OCI-LY1 (cell line): ENCODE measurements around the gene ELL2.

ENCODE experiments used
- H2AFZ ChIP-seq: fragments of 200-600 bp; sonication (generic), shearing (Covaris generic); 2 replicates; pipeline ENCODE4 v1.6.0; 2014; ENCODE audit warnings: antibody characterized with exemption, mild to moderate bottlenecking, low read length
- H3F3A ChIP-seq: fragments of 200-600 bp; sonication (generic), shearing (Covaris generic); 2 replicates; pipeline ENCODE4 v1.6.0; 2014; ENCODE audit warnings: mild to moderate bottlenecking, antibody characterized with exemption, low read length, moderate library complexity; ENCODE audit not compliant: insufficient read depth
- H3K27ac ChIP-seq: fragments of 200-600 bp; sonication (generic); 2 replicates; pipeline ENCODE4 v1.5.1; 2014; ENCODE audit warnings: low read length, mixed run types, mild to moderate bottlenecking, low read depth; ENCODE audit not compliant: poor library complexity, severe bottlenecking
- H3K27me3 ChIP-seq: fragments of 200-600 bp; sonication (generic); 2 replicates; pipeline ENCODE4 v1.6.0; 2014; ENCODE audit warnings: antibody characterized with exemption, mild to moderate bottlenecking, low read length, moderate library complexity; ENCODE audit not compliant: insufficient read depth
- H3K36me3 ChIP-seq: fragments of 200-600 bp; sonication (generic); 2 replicates; pipeline ENCODE4 v1.6.1; 2014; ENCODE audit warnings: mild to moderate bottlenecking, antibody characterized with exemption, low read length, moderate library complexity, mixed read lengths; ENCODE audit not compliant: insufficient read depth
- H3K4me1 ChIP-seq: fragments of 200-600 bp; sonication (generic); 2 replicates; pipeline ENCODE4 v1.5.1; 2014; ENCODE audit warnings: mild to moderate bottlenecking, low read length, moderate library complexity; ENCODE audit not compliant: insufficient read depth, severe bottlenecking
- H3K4me2 ChIP-seq: fragments of 200-600 bp; sonication (generic), shearing (Covaris generic); 2 replicates; pipeline ENCODE4 v1.6.1; 2014; ENCODE audit warnings: low read length
- H3K4me3 ChIP-seq: fragments of 200-600 bp; sonication (generic); 2 replicates; pipeline ENCODE4 v1.5.1; 2014; ENCODE audit warnings: low read length, low read depth, mild to moderate bottlenecking, mixed read lengths; ENCODE audit not compliant: poor library complexity, severe bottlenecking
- H3K79me2 ChIP-seq: fragments of 200-600 bp; shearing (Covaris generic); 2 replicates; pipeline ENCODE4 v1.6.1; 2016; ENCODE audit warnings: mixed run types, low read length, mixed read lengths; ENCODE audit not compliant: insufficient read depth
- H3K9ac ChIP-seq: fragments of 200-600 bp; sonication (generic), shearing (Covaris generic); 2 replicates; pipeline ENCODE4 v1.6.1; 2014; ENCODE audit warnings: mild to moderate bottlenecking, low read length, mixed read lengths
- H3K9me2 ChIP-seq: fragments of 200-600 bp; sonication (generic), shearing (Covaris generic); 2 replicates; pipeline ENCODE4 v1.6.1; 2014; ENCODE audit warnings: low read depth, mild to moderate bottlenecking, low read length, mixed read lengths
- H3K9me3 ChIP-seq: fragments of 200-600 bp; shearing (Covaris generic); 2 replicates; pipeline ENCODE4 v1.6.1; 2014; ENCODE audit warnings: low read length, mixed read lengths
- H4K20me1 ChIP-seq: fragments of 200-600 bp; sonication (generic), shearing (Covaris generic); 2 replicates; pipeline ENCODE4 v1.6.0; 2016; ENCODE audit warnings: mild to moderate bottlenecking, low read length; ENCODE audit not compliant: insufficient read depth
- CTCF ChIP-seq: fragments of 200-600 bp; sonication (generic), shearing (Covaris generic); IDR thresholded peaks from 2 replicates; pipeline ENCODE4 v1.5.1; 2017; ENCODE audit warnings: mild to moderate bottlenecking, antibody characterized with exemption, low read length, moderate library complexity, mixed read lengths
- EZH2 ChIP-seq: fragments of 200-600 bp; sonication (generic), shearing (Covaris generic); IDR thresholded peaks from 2 replicates; pipeline ENCODE4 v1.8.0; 2017; ENCODE audit warnings: borderline replicate concordance, mixed run types, mild to moderate bottlenecking, antibody characterized with exemption, low read length, moderate library complexity, mixed read lengths

ELL2 gene

GRCh38 chr5:95966005-95966404, 4.4 kb upstream of the ELL2 start:
- Histone ChIP-seq H3K27me3 (no peaks in the 10 kb centered on the region), H3K4me1 (peaks cover 8% of the 10 kb centered on the region), H3K4me2 (no peak overlapping the region), H2AFZ (no peak overlapping the region), H3F3A (no peaks in the 10 kb centered on the region), H3K9me3 (no peaks in the 10 kb centered on the region), H3K36me3 (no peaks in the 10 kb centered on the region), H3K27ac (no peak overlapping the region), H3K9ac (no peak overlapping the region), H3K79me2 (no peaks in the 10 kb centered on the region), H3K4me3 (no peak overlapping the region), H3K9me2 (no peaks in the 10 kb centered on the region), H4K20me1 (no peaks in the 10 kb centered on the region)
- TF ChIP-seq CTCF (no peak), EZH2 (no peak)

DNA sequence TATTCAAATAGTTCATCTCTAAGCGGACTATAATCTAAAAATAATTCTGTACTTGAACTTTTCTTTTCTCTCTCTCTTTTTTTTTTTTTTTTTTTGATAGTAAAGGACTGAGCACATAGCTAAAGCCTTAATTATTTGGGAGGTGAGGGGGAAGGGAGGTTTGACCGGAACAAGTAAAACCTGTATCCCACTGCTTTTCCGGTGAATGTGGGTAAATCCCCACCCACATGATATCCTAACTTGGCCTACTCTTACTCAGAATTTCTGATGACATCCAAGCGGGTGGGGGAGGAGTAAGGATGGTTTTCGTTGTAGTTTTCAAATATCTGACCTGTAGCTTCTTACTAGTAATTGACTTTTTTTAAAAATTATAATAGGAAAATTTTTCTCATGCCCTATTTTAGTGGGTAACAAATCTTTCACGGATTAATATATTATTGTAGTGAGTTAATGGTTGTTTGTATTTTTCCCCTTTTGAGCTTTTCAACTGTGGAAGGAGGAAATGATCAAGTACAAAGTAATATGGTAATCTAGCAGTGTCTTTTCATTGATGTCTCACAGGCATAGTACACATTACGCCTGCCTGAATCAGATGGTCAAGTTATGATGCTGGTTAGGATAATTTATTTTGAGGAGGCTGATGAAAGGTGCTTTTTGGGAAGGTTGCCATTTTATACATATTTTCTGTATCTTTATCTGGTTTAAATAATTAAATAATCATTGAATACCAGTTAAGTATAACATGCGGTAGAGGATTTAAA, 2.2 kb upstream of the ELL2 start:
- H4K20me1 ChIP-seq, result no peaks in the 10 kb centered on the region
- H3K4me2 ChIP-seq, result no peak overlapping the region
- TF ChIP-seq EZH2 (no peak), CTCF (no peak)
- no peaks in the 10 kb centered on the region for H3K79me2 ChIP-seq
- no peak overlapping the region for H3K27ac ChIP-seq
- H3K36me3 ChIP-seq, result no peaks in the 10 kb centered on the region
- no peak overlapping the region for H3K4me3 ChIP-seq
- H3K9me2 ChIP-seq, result no peaks in the 10 kb centered on the region
- H3K9ac ChIP-seq, result no peak overlapping the region
- H3K4me1 ChIP-seq, result peaks cover 18% of the 10 kb centered on the region
- 0 out of 2 replicates have a peak, but pooled peaks cover 9% of the 10 kb centered on the region for H3K27me3 ChIP-seq
- H3F3A ChIP-seq, result no peaks in the 10 kb centered on the region
- no peak overlapping the region for H2AFZ ChIP-seq
- H3K9me3 ChIP-seq, result no peaks in the 10 kb centered on the region

DNA sequence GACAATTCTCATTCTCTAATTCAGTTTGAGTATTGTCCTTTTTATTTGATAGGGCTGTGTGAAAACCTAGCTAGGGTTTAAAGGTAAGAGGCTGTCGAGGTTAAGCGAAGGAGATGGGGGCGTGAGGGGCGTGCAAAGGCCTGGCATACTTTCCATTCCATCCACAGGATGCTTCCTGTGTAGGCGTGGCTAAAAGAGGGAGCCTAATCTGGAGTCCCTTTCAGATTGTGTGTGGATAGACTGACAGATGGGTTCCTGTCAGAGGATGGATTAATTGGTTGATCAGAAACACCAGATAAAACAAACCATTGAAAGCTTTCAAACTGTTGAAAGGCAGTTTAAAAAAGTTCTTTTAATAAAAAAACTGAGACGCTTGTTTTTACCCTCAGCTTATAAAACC, 1.1 kb upstream of the ELL2 start:
- Histone ChIP-seq H3K4me2 (no peak overlapping the region), H3F3A (no peaks in the 10 kb centered on the region), H3K79me2 (no peaks in the 10 kb centered on the region), H3K9ac (no peak overlapping the region), H4K20me1 (no peaks in the 10 kb centered on the region), H3K4me3 (no peak overlapping the region), H2AFZ (no peak overlapping the region), H3K27ac (no peak overlapping the region), H3K27me3 (0 out of 2 replicates have a peak, but pooled peaks cover 9% of the 10 kb centered on the region), H3K4me1 (peaks cover 18% of the 10 kb centered on the region), H3K9me2 (no peaks in the 10 kb centered on the region), H3K36me3 (no peaks in the 10 kb centered on the region), H3K9me3 (no peaks in the 10 kb centered on the region)
- no peak for TF ChIP-seq CTCF
- TF ChIP-seq EZH2, result no peak
